K562 (cell line): ENCODE data around the gene PQBP1. TPM values are rescaled to one million over a fixed set of nuclear protein-coding genes. Genes with fewer than 3 reads are reported as not detected.

Experiments used
- ATF7 ChIP-seq: fragments of 450-650 bp; IDR thresholded peaks from 2 replicates; pipeline ENCODE4 v1.7.1; 2014; ENCODE audit warnings: mild to moderate bottlenecking, moderate library complexity
- DLX4 ChIP-seq: fragments of 250-450 bp; sonication (Bioruptor Pico); IDR thresholded peaks from 2 replicates; pipeline ENCODE4 v1.6.1; 2021; ENCODE audit warnings: mild to moderate bottlenecking
- GTF2E2 ChIP-seq: fragments of 200-800 bp; sonication (Bioruptor generic); IDR thresholded peaks from 2 replicates; pipeline ENCODE4 v1.6.1; 2016; ENCODE audit warnings: missing genetic modification characterization, missing compliant biosample characterization
- KAT8 ChIP-seq: fragments of 450-650 bp; IDR thresholded peaks from 2 replicates; pipeline ENCODE4 v1.6.1; 2016; ENCODE audit warnings: low read depth, mild to moderate bottlenecking
- MBD2 ChIP-seq: sonication (generic); IDR thresholded peaks from 2 replicates; pipeline ENCODE4 v1.6.1; 2016; ENCODE audit warnings: low read depth, borderline replicate concordance
- MCM5 ChIP-seq: fragments of 450-650 bp; IDR thresholded peaks from 2 replicates; pipeline ENCODE4 v1.6.1; 2016; ENCODE audit warnings: low read depth
- MEIS2 ChIP-seq: fragments of 450-650 bp; IDR thresholded peaks from 2 replicates; pipeline ENCODE4 v1.6.1; 2014; ENCODE audit warnings: mild to moderate bottlenecking; ENCODE audit not compliant: partially characterized antibody
- MYNN ChIP-seq, 2 experiments: sonication (generic); formaldehyde crosslinking in 1 of 2; IDR thresholded peaks; 2 replicates each; pipeline versions ENCODE4 v1.5.0 to v1.6.1; 2016 to 2020; ENCODE audit warnings: antibody characterized with exemption in 1 of 2, missing genetic modification reagents in 1 of 2
- NFE2L1 ChIP-seq: fragments of 450-650 bp; IDR thresholded peaks from 2 replicates; pipeline ENCODE4 v1.6.1; 2016; ENCODE audit warnings: missing genetic modification characterization, low read depth, mild to moderate bottlenecking, missing compliant biosample characterization, moderate library complexity, borderline replicate concordance
- OTX1 ChIP-seq: fragments of 450-650 bp; formaldehyde crosslinking; IDR thresholded peaks from 2 replicates; pipeline ENCODE4 v1.4.0; 2022; ENCODE audit warnings: mild to moderate bottlenecking
- YY1 ChIP-seq, 3 experiments: IDR thresholded peaks; 2 replicates each; pipeline ENCODE4 v1.6.1; 2011; ENCODE audit warnings: low read length in 2 of 3, mild to moderate bottlenecking in 2 of 3, moderate library complexity in 2 of 3, borderline replicate concordance in 1 of 3, control low read depth in 1 of 3, low read depth in 1 of 3; ENCODE audit not compliant: insufficient read depth in 3 of 3, insufficient replicate concordance in 2 of 3, control insufficient read depth in 1 of 3, insufficient read length in 1 of 3; ENCODE audit errors: extremely low read depth in 1 of 3
- ZBTB2 ChIP-seq: fragments of 450-650 bp; IDR thresholded peaks from 2 replicates; pipeline ENCODE4 v1.6.1; 2016; ENCODE audit warnings: antibody characterized with exemption
- ZBTB43 ChIP-seq: sonication (generic); formaldehyde crosslinking; IDR thresholded peaks from 2 replicates; pipeline ENCODE4 v1.8.0; 2023; ENCODE audit warnings: mild to moderate bottlenecking, missing genetic modification reagents
- ZEB2 ChIP-seq: fragments of 450-650 bp; IDR thresholded peaks from 2 replicates; pipeline ENCODE4 v1.6.1; 2016
- ZNF133 ChIP-seq: fragments of 250-450 bp; sonication (Bioruptor Pico); IDR thresholded peaks from 2 replicates; pipeline ENCODE4 v1.4.0; 2020; ENCODE audit warnings: mild to moderate bottlenecking
- ZNF668 ChIP-seq: fragments of 250-450 bp; sonication (Bioruptor Pico); IDR thresholded peaks from 2 replicates; pipeline ENCODE4 v1.8.0; 2022; ENCODE audit warnings: mild to moderate bottlenecking, inconsistent platforms
- polyA plus RNA-seq, 8 experiments: library from polyadenylated mRNA; depleted of rRNA in 4 of 8; stranded (reverse) in 5 of 8; unstranded in 3 of 8; fragments of >200 nt; fragmentation: Nextera tagmentation in 2 of 8; fragmentation: Illumina TruSeq in 1 of 8; extraction: Ambion mirVana in 2 of 8; extraction: Trizol in 1 of 8; gene quantifications; 2 replicates each; pipeline versions ENCODE4 v1.2.1 to v1.2.3, GENCODE V29; 2011 to 2014; ENCODE audit warnings: inconsistent platforms in 1 of 8, missing spikeins in 1 of 8
- total RNA-seq, 7 experiments: library from RNA; depleted of rRNA in 6 of 7; stranded (reverse); fragments of >200 nt in 6 of 7; fragmentation: Illumina TruSeq in 2 of 7; extraction: Trizol in 2 of 7; gene quantifications; 2 replicates each; pipeline versions ENCODE4 v1.2.1 to v1.2.3, GENCODE V29; 2011 to 2021; ENCODE audit warnings: low replicate concordance in 1 of 7
- TF ChIP-seq, protein P1 (sequence below): fragments of 450-650 bp; IDR thresholded peaks from 2 replicates; pipeline ENCODE4 v1.6.1; 2018; ENCODE audit warnings: mild to moderate bottlenecking, low read depth; ENCODE audit not compliant: partially characterized antibody

The PQBP1 gene
- total and polyA plus RNA-seq, 9 of the 15 experiments (the other 6 are each of a cell fraction or from before 2014, with no cell fraction given), result 41.3 to 262 (median 112) TPM

DNA sequence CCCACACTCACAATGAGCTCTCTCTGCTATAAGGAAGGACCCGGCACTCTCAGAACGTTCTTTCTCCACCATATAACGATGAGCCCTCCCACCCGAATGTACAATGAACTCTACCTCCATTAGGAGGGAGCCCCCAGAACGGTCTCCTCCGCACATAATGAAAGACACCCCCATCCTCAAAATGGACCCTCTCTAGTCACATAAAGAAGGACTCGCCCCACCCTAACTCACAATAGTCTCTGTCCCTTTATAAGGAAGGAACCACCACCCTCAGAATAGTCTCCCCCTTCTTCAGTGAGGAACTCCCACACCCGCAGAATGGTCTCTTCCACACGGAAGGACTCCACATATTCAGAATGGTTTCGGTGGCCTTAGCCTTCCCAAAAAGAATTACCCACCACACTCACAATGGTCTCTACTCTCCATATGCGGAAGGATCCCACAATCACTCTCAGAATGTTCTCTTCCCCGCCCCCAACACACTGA is 13.2 kb downstream of the PQBP1 start (continued):
- TF ChIP-seq DLX4 (0 out of 2 replicates have a peak, but pooled peaks have one; percentile 8), GTF2E2 (tag) (no peak), KAT8 (0 out of 2 replicates have a peak, but pooled peaks have one; percentile 16), ZNF668 (no peak), ZEB2 (no peak), NFE2L1 (tag) (no peak), MYNN (IDR thresholded peaks at IDR 0.05) (no peak), MYNN (CRISPR knock-in tag; IDR thresholded peaks at IDR 0.05) (no peak), MBD2 (peak; percentile 31; the same call in 1 of the 2 replicates), ZNF133 (CRISPR knock-in tag) (no peak), ZBTB2 (0 out of 2 replicates have a peak, but pooled peaks have one; percentile 29), MCM5 (no peak), YY1 (IDR thresholded peaks at IDR 0.05; ENCODE audit: borderline replicate concordance in 1 of 3, control insufficient read depth in 1 of 3, extremely low read depth in 1 of 3, insufficient read depth in 3 of 3, insufficient read length in 1 of 3, insufficient replicate concordance in 2 of 3, low read depth in 1 of 3, low read length in 2 of 3) (peak in 1 of 3 experiments; percentile 9), ZBTB43 (CRISPR knock-in tag) (no peak), ATF7 (peak; percentile 64; the same call in 1 of the 2 replicates), OTX1 (CRISPR knock-in tag) (0 out of 2 replicates have a peak, but pooled peaks have one; percentile 4), MEIS2 (no peak)
- TF ChIP-seq, protein P1, sequence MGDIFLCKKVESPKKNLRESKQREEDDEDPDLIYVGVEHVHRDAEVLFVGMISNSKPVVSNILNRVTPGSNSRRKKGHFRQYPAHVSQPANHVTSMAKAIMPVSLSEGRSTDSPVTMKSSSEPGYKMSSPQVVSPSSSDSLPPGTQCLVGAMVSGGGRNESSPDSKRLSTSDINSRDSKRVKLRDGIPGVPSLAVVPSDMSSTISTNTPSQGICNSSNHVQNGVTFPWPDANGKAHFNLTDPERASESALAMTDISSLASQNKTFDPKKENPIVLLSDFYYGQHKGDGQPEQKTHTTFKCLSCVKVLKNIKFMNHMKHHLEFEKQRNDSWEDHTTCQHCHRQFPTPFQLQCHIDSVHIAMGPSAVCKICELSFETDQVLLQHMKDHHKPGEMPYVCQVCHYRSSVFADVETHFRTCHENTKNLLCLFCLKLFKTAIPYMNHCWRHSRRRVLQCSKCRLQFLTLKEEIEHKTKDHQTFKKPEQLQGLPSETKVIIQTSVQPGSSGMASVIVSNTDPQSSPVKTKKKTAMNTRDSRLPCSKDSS, result peak; percentile 8
